Glutamatergic neuron (in vitro differentiated cells): ENCODE data around the gene CXCL9. TPM values are rescaled to one million over a fixed set of nuclear protein-coding genes. Genes with fewer than 3 reads are reported as not detected.
"Not testable (repeated sequence)": the region's sequence is repeated elsewhere in the genome, so short reads cannot be mapped to it uniquely, and the experiment has no call there.

Experiments
- DNase-seq: peaks from one replicate; pipeline ENCODE4 v3.0.0; 2022
- H3K27ac Mint-ChIP-seq: one replicate; pipeline ENCODE4 v1.8.0; 2020; ENCODE audit warnings: mild to moderate bottlenecking, mixed read lengths, inconsistent platforms; ENCODE audit not compliant: unreplicated experiment
- H3K27me3 Mint-ChIP-seq: one replicate; pipeline ENCODE4 v1.8.0; 2020; ENCODE audit warnings: mild to moderate bottlenecking, moderate library complexity, mixed read lengths, inconsistent platforms; ENCODE audit not compliant: unreplicated experiment
- H3K36me3 Mint-ChIP-seq: one replicate; pipeline ENCODE4 v1.8.0; 2020; ENCODE audit warnings: mild to moderate bottlenecking, mixed read lengths, inconsistent platforms; ENCODE audit not compliant: unreplicated experiment
- H3K4me1 Mint-ChIP-seq: one replicate; pipeline ENCODE4 v1.8.0; 2020; ENCODE audit warnings: mild to moderate bottlenecking, low read depth, mixed read lengths, inconsistent platforms; ENCODE audit not compliant: unreplicated experiment
- H3K4me3 Mint-ChIP-seq: one replicate; pipeline ENCODE4 v1.8.0; 2020; ENCODE audit warnings: mild to moderate bottlenecking, mixed read lengths, inconsistent platforms; ENCODE audit not compliant: unreplicated experiment
- H3K9me3 Mint-ChIP-seq: one replicate; pipeline ENCODE4 v1.8.0; 2020; ENCODE audit warnings: mild to moderate bottlenecking, moderate library complexity, mixed read lengths, inconsistent platforms; ENCODE audit not compliant: unreplicated experiment
- CTCF ChIP-seq: fragments of 200-600 bp; sonication (generic); IDR thresholded peaks from one replicate; pipeline ENCODE4 v1.5.0; 2021; ENCODE audit not compliant: partially characterized antibody, unreplicated experiment
- total RNA-seq: library from RNA; stranded (reverse); fragmentation: NEBNext Ultra II Directional; extraction: Animal tissue kit (Norgen Biotek cat#: 25700); gene quantifications from one replicate; pipeline ENCODE4 v1.2.1, GENCODE V29; 2021; ENCODE audit not compliant: unreplicated experiment

Gene CXCL9
- total RNA-seq, 1 donor from 2014 or later = not detected

DNA sequence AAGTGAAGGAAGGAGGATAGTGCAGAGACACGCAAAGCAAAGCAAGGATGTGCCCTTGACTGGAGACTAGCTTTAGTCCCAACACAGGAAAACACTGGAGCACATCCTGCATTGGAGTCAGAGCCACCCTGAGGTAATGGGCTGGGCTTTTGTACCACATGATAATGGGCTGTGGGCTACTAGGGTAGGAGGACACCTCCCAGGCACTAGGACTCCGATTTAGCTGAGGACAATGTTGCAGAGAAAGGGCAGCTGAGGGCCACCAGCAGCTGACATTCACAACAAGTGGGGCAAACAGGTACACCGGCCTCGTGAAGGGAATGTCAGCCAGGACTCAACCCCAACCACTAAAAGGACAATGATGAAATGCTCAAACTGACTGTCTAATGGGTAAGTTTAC lies 26.7 kb downstream of the CXCL9 start:
- DNase-seq = no peak
- no peaks in the 10 kb centered on the region for H3K9me3 Mint-ChIP-seq
- H3K27ac Mint-ChIP-seq = no peak overlapping the region
- no peaks in the 10 kb centered on the region for H3K4me1 Mint-ChIP-seq
- TF ChIP-seq CTCF = no peak
- peaks cover 5% of the 10 kb centered on the region for H3K36me3 Mint-ChIP-seq
- H3K27me3 Mint-ChIP-seq = no peaks in the 10 kb centered on the region
- H3K4me3 Mint-ChIP-seq = no peak overlapping the region

DNA sequence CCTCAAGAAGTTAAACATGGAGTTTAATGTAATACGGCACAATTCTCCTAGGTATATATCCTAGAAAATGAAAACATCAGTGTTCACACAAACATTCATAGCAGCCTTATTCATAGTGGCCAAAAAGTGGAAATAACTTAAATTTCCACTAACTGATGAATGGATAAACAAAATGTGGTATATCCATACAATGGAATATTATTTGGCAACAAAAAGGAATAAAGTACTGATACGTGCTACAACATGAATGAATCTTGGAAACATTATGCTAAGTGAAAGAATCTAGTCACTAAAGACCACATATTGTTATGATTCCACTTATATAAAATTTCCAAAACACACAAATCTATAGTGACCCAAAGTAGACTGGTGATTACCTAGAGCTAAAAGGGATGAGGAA lies 31.1 kb downstream of the CXCL9 start:
- H3K4me1 Mint-ChIP-seq = no peaks in the 10 kb centered on the region

GRCh38 chr4:75973766-75974165 lies 33.5 kb downstream of the CXCL9 start:
- Mint-ChIP-seq H3K27me3 (no peaks in the 10 kb centered on the region), H3K9me3 (no peaks in the 10 kb centered on the region), H3K4me1 (no peaks in the 10 kb centered on the region), H3K4me3 (no peak overlapping the region), H3K36me3 (peaks cover 7% of the 10 kb centered on the region), H3K27ac (no peak overlapping the region)
- DNase-seq = no peak
- no peak for TF ChIP-seq CTCF

More for the DNA sequence above, 31.1 kb downstream of the CXCL9 start:
- DNase-seq = no peak
- Mint-ChIP-seq H3K27ac (no peak overlapping the region), H3K9me3 (no peaks in the 10 kb centered on the region), H3K36me3 (peaks cover 7% of the 10 kb centered on the region), H3K4me3 (no peak overlapping the region), H3K27me3 (no peaks in the 10 kb centered on the region)
- TF ChIP-seq CTCF = no peak

DNA sequence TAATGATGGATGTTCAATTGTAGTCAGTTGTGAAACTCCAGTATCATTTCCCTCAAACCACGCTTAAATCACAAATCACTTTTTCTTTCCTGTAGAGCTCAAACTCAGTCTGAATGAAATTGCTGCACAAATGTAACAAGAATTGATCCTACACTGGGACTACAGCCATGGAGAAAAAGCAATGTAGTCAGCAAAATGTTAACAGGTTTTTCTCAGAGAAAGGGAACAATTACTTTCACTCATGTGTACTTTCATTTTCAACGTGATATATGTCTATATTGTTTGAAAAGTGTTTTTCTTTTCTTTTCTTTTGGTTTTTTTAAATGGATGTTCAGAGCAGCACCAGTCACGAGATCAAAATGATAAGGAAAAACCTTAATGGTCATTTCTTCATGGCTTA lies 39.2 kb downstream of the CXCL9 start:
- H3K36me3 Mint-ChIP-seq = peaks cover 33% of the 10 kb centered on the region
- no peaks in the 10 kb centered on the region for H3K9me3 Mint-ChIP-seq
- DNase-seq = no peak
- TF ChIP-seq CTCF = no peak
- H3K27me3 Mint-ChIP-seq = no peaks in the 10 kb centered on the region
- H3K4me1 Mint-ChIP-seq = no peaks in the 10 kb centered on the region
- no peak overlapping the region for H3K4me3 Mint-ChIP-seq
- H3K27ac Mint-ChIP-seq = no peak overlapping the region

GRCh38 chr4:75963558-75963957 lies 43.8 kb downstream of the CXCL9 start:
- Mint-ChIP-seq H3K27me3 (no peaks in the 10 kb centered on the region), H3K9me3 (no peaks in the 10 kb centered on the region), H3K36me3 (peaks cover 37% of the 10 kb centered on the region), H3K4me3 (no peak overlapping the region), H3K4me1 (no peaks in the 10 kb centered on the region), H3K27ac (no peak overlapping the region)
- no peak for TF ChIP-seq CTCF
- no peak for DNase-seq

GRCh38 chr4:75962072-75962471 lies 45.2 kb downstream of the CXCL9 start:
- H3K9me3 Mint-ChIP-seq, H3K27me3 Mint-ChIP-seq, H3K4me1 Mint-ChIP-seq, H3K27ac Mint-ChIP-seq, H3K4me3 Mint-ChIP-seq, DNase-seq: not testable (repeated sequence)
- H3K36me3 Mint-ChIP-seq = peaks cover 43% of the 10 kb centered on the region

GRCh38 chr4:75958546-75958945 lies 48.8 kb downstream of the CXCL9 start:
- H3K4me3 Mint-ChIP-seq, H3K4me1 Mint-ChIP-seq: not testable (repeated sequence)

GRCh38 chr4:75954811-75955210 lies 52.5 kb downstream of the CXCL9 start:
- H3K27ac Mint-ChIP-seq, H3K4me3 Mint-ChIP-seq, H3K9me3 Mint-ChIP-seq, DNase-seq, H3K27me3 Mint-ChIP-seq, H3K4me1 Mint-ChIP-seq: not testable (repeated sequence)
- H3K36me3 Mint-ChIP-seq = peaks cover 13% of the 10 kb centered on the region

More at GRCh38 chr4:75958546-75958945, 48.8 kb downstream of the CXCL9 start:
- H3K27ac Mint-ChIP-seq, H3K27me3 Mint-ChIP-seq, H3K9me3 Mint-ChIP-seq, DNase-seq: not testable (repeated sequence)
- H3K36me3 Mint-ChIP-seq = peaks cover 22% of the 10 kb centered on the region
